Measurements from ENCODE around the gene CAMK2G.
A peak's percentile ranks its signal among the peaks of the same experiment; 100 is the strongest.

CAMK2G gene

GRCh38 chr10:73864229-73864628 lies 10.1 kb downstream of the CAMK2G start:
- no peak for DNase-seq (ENCODE audit: low read depth, low spot score)

- no peak for DNase-seq (ENCODE audit: low read depth, low spot score)
These were observed 11.1 kb downstream of the CAMK2G start for GRCh38 chr10:73863039-73863817.

- DNase-seq (ENCODE audit: low read depth, low spot score) = no peak
These were observed 12.3 kb downstream of the CAMK2G start for GRCh38 chr10:73862011-73862410.

DNA sequence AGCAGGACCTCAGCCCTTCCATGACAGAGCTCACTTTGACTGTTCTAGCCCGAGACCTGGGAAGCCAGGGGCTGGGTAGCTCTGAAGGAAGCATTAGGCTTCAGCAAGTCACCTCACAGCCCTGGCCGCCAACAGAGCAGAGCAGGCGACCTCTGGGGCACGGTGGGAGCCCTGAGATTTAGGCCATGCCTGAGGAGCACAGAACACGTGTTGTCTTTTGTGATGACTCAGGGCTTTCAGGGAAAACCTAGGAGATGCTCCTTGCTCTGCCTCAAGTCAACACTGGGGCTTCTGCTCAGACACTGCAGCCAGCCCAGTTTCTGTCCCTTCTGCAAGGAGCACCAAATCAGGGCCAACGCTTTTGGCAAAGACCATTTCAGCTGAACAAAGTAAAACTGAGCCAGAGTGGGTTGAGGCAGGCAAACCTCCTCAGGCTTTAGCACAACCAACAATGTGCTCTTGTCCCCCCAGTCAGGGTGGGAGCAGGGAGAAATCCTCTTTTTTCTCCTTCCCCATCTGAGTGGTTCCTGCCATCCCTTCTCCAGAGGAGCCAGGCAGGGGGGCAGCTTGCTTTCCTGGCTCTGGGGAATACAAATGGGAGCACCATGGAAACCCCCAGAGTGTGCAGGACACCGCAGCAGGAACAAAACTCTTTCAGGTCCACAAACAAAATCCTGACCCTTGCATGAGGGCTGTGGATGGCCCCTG lies 14.4 kb downstream of the CAMK2G start:
- no peak for DNase-seq (ENCODE audit: low read depth, low spot score)

DNA sequence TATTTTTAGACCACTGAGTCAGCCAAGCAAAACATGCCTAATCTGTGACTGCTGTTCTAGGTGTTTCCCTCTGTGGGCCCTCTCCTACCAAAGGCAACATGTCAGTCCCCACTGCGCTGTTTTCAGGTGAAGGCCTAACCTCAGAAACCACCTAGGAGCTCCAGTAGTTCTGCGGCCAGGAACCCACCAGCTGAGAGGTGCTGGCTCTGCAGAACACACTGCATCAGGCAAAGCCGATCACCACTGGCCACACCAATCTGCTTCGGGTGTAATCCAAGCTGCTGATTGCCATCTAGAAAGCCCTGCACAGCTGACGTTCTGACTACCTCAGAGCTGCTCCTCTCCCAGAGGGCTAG lies 14.9 kb downstream of the CAMK2G start:
- no peak for DNase-seq (ENCODE audit: low read depth, low spot score)

DNA sequence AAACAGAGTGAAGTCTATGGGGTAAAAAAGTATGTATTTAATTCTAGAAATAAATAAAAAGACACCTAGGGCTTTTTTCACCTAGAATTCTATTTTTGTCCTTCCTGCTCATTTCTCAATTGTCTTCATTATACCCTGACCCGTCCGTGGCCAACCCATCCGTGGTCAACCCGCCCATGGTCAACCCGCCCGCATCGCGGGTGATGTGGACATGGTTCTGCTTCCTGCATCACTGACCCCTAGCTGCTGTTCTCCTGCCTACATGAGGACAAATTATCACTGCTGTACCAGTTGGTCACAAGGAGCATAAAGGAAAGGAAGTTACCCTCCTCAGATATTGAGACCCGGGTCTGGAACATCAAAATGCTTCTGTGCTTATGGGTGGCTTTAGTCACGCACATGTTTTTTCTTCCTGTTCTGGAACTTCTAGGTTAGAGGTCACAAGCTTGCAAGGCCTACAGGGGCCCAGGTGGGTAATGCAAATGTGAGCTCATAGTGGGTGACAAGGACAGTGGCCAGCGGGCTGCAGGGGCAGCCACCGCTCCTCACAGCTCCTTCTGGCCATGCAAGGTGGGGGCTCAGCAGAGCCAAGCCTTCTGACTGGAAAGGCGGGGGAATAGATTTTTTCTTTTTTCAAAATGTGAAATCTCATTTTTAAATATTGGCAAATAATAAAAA lies 15.5 kb downstream of the CAMK2G start:
- no peak for DNase-seq (ENCODE audit: low read depth, low spot score)

DNA sequence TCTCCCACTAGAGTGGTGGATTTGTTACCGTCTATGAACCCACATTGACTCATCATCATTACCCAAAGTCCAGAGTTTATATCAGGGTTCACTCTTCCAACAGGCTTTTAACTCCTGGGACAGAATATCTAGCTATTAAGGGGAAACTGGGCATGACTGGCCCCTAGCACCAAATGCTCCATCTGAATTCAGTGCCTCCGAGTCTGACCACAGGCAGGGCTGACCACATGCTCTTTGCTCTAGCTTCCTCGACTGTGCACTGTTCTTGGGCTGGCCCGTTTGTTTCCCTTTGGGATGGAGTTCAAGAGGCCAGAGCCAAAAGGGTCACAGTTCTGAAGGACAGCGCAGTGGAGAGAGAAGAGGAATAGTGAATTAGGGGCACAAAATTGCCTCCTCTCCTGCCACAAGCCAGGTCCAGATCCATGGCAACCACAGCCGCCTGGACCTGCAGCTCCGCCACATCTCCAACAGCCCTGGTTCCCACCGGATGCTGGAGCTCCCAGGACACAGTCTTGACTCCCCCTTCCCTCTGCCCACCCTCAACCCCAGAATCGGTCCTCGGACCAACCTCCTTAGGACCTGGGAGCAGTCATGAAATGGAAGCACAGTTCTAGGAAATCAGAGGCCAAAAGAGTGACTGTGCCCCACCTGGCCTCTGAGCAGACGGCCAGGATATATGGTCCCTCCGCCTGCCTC lies 16.2 kb downstream of the CAMK2G start:
- no peak for DNase-seq (ENCODE audit: low read depth, low spot score)

DNA sequence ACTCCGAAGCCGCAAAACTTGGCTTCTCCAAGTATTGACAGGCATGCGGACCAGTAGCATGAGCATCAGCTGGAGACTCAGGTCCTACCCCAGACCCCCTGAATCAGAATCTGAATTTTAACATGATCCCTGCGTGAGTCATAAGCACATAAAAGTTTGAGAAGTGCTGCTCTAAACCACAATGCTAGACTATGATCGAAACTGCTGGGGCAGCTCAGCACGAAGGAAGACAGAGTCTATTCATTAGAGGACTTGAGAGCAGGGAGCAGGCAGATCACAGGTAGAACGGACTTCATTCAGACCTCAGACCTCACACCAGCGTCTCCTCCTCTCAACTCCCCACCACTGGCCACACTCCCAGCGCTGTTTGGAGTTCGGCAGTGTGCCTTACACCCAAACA lies 16.9 kb downstream of the CAMK2G start:
- DNase-seq (ENCODE audit: low read depth, low spot score) = no peak

- no peak for DNase-seq (ENCODE audit: low read depth, low spot score)
These were observed 18.1 kb downstream of the CAMK2G start for GRCh38 chr10:73856261-73856660.

DNA sequence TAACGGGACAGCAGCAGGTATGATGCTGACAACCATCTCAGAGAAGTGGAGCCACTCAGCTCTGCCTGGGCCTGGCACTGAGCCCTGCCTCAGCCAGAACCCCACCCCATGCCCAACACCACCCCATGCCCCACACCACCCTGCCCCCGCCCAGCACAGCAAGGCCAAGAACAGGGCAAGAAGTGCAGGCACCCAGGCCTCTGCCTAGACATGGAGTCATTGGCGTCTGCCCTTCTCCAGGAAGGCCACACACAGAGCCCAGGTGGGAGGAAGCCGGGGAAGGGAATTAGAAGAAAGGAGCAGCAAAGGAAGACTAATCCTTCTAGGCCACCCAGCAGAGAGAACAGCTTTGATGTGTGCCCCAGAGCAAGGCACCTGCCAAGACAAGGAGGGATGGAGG lies 18.9 kb downstream of the CAMK2G start:
- no peak for DNase-seq (ENCODE audit: low read depth, low spot score)

DNA sequence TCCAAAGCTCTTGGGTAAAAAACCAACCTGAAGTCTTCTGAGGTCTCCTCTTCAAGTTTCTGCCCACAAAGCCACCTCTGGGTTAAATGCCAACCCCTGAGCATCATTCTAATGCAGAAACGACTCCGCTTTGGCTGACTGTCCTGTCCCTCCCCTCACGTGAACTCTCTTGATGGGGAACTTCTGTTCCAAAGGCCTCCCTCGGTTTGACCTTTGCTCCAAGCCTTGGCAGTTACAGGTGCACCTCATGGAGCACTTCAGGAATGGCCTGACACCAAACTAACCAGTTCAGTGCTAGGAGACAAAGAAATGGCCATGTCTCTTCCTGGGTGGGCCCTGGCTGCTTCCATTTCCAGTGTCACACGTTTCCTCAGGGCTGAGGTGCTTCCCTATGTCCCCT lies 20.0 kb downstream of the CAMK2G start:
- DNase-seq (ENCODE audit: low read depth, low spot score) = no peak

GRCh38 chr10:73853196-73853595 lies 21.2 kb downstream of the CAMK2G start:
- DNase-seq (ENCODE audit: low read depth, low spot score) = no peak

DNA sequence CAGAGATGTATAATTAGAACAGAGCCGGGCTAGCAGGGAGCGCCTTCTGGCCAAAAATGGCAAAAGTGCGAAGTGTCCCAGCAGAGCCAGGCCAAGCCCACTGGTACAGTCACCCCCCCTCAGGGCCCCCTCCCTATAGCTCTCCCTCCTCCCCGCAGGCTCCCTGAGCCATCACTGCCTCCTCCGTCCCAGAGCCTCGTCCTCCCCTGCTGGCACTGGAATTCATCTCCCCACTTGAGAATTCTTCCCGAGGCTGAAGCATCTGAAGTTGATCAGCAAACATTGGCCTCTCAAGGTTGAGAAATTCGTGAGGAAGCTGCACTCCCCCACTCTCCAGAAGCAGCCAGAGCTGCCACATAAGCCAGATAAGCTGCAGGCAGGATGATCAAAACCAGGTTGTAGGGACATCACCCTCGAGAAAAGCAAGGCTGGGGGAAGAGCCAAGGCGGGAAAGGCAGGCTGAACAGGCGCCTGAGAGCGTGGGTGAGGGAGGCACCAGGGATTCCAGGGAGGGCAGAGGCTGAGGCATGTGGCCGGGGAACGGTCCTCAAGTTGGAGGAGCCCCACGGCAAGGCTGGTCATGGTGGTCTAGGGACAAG lies 23.4 kb downstream of the CAMK2G start:
- DNase-seq (ENCODE audit: low read depth, low spot score) = no peak

GRCh38 chr10:73850211-73850610 lies 24.1 kb downstream of the CAMK2G start:
- no peak for DNase-seq (ENCODE audit: low read depth, low spot score)

DNA sequence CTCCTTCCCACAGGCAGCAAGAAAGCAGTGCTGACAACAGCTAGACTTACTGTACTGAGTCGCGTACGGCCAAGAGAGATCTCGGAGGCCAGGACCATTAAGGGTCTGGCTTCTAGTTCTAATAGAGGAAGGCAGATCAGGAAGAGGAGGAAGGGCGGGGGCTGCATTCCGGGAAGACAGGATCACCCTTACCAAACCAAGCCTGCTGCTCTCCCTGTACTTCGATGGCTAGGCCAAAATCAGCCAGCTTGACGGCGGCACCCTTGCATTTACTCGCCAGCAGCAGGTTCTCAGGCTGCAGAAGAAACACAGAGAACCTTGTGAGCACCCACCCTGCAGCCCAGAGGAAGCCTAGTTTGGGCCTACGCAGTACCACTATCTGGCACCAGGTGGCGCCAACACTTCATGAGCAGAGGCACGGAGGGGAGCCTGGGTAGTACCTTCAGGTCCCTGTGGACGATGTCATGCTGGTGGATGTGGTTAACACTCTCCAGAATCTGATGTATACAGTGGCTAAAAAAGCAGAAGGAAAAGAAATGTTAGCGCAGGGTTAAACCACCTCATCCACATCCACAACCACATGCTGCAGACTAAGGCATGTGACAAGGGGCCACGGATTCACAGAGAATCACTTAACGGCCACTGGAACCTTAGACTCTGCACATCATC lies 25.4 kb downstream of the CAMK2G start:
- peak; percentile 77 for DNase-seq (ENCODE audit: low read depth, low spot score)

DNA sequence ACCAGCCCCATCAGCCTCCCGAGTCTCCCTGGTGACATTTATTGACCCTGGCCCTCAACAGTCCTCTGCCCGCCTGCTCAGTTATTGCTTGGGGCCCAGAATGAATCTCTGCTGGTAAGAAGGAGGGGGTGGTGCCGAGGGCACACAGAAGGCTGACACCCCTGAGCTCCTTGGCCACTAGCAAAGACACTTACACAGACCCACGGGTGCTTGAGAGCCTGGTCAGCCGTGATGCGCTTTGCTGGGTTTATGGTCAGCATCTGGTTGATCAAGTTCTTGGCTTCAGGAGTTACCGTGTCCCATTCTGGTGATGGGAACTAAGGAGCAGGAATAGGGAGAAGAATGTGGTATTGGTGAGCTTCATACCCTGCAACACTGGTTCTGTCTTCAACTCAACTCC lies 27.3 kb downstream of the CAMK2G start:
- no peak for DNase-seq (ENCODE audit: low read depth, low spot score)

DNA sequence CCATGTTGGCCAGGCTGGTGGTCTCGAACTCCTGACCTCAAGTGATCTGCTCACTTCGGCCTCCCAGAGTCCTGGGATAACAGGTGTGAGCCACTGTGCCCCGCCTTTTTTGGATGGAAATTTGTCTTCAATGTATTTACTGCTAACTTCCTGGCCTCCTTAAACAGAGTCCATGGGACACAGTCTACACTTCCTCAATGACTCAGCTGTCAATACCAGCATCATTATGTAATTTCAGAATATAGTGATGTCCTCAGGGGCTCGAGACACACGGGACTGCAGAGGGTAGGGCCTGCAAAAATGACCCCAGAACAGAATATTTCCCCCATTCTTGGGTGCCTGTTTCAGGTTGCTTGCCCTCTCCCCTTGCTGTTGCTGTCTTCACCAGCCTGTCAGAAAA lies 31.1 kb downstream of the CAMK2G start:
- DNase-seq (ENCODE audit: low read depth, low spot score) = no peak

- DNase-seq (ENCODE audit: low read depth, low spot score) = no peak
These were observed 32.0 kb downstream of the CAMK2G start for GRCh38 chr10:73842349-73842748.

GRCh38 chr10:73841526-73842285 lies 32.6 kb downstream of the CAMK2G start:
- no peak for DNase-seq (ENCODE audit: low read depth, low spot score)

DNA sequence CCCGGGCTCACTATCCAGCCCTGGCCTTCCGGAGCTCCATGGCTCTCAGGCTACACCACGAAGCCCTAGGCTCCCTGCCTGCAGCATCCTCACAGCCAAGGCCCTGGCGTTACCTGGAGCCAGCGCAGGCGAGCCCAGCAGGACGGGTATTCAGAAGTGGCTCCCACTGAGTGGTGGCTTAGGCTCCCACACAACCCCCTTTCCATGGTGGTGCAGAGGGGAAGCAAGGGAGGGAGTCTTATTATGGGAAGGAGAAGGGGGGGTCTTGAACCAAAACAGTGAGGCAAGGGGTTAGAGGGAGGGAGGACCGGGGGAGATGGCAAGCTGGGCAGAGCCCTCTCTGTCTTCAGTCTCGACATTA lies 33.3 kb downstream of the CAMK2G start:
- DNase-seq (ENCODE audit: low read depth, low spot score) = no peak
